ENCODE measurements around the gene CTRL.
A peak's percentile ranks its signal among the peaks of the same experiment; 100 is the strongest.

The CTRL gene

DNA sequence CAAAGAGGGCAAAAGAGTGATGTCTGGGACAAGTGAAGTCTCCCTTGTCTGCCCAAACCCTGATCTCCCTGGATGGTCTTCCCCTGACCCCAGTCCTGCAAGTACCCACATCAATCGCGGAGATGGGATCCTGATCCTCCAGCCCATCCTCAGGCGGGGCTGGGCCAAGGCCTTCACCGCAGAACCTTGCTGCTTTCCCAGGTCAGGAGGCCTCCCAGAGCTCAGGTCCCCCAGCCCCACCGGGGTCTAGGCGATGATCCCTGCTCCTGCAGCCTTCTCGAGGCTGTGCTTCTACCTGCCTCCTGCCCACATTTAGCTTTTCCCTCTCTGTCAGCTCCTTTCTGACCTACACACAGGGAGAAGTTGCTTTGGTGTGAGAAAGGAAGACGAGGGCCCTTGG is 30.5 kb upstream of the CTRL start:
- no peak for DNase-seq

DNA sequence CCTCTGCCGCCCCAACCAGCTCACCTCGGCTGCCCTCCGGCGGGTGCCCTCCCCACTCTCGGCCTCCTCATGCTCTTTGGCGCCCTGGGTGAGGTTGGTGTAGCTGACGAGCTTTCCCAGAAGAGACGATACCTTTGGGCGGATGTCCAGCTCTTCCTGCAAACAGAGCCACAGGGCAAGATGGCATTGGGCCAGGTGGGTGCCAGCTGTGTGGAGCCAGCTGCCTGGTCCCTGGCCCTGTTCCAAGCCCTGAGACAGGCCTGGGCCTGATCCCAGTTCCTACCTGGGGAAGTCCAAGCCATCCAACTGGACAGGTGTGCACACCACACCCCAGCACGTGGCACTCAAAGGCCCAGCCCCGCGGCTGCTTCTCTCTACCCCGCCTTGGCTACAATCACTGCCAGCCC is 29.9 kb upstream of the CTRL start:
- DNase-seq, result peak; percentile 98

DNA sequence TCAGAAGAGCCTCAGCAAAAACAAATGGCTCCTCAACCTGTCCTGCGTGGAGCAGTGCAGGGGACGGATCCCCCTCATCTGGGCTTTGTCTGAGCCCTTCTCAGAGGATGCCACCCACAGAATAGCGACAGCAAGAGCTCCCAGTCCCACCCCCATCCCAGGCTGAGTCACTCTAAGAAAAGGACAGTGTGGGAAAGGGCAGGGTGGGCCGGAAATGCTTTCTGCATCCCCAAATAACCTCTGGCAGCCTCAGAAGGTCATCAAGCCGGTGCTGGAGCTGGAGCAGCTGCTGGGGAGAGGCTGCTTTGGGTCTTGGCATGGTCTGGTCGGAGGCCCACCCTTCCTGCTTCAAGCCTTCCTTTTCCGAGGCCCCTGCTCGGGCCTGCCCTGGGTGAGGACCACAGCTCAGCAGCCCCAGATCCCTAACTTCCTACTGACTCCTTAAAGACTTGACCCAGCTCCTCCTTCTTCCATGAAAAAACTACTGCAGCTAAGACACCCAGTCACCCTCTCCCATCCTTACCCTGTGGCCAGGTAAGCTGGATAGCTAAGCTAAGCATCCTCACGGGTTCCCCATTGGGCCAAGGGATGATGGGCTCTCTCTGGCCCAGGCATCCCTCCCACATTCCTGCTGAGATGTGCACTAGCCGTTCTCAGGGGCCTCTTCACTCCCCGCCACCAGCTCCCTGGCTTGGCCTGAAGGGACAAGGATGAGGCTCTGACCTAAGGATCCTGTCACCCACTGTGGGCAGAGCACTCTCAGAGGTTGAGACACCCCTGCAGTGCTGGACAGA is 28.1 kb upstream of the CTRL start:
- DNase-seq, result no peak

DNA sequence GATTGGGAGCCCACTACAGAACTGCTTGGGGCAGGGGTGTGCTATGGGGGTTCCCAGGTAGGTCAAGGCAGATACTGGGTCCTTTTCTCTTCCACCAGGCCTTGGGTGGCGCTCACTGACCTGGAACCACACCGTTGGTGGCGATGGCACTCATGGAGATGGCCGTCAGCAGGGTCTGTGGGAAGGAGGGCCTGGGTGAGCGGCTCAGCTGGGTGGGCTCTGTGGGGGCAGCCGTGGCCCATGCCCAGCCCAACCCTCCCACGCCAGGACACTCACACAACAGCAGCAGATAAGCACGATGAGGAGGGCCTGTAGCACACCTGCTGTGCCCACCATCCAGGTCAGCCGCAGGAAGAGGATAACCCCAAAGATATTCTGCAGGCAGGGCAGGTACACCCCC is 26.0 kb upstream of the CTRL start:
- no peak for DNase-seq

DNA sequence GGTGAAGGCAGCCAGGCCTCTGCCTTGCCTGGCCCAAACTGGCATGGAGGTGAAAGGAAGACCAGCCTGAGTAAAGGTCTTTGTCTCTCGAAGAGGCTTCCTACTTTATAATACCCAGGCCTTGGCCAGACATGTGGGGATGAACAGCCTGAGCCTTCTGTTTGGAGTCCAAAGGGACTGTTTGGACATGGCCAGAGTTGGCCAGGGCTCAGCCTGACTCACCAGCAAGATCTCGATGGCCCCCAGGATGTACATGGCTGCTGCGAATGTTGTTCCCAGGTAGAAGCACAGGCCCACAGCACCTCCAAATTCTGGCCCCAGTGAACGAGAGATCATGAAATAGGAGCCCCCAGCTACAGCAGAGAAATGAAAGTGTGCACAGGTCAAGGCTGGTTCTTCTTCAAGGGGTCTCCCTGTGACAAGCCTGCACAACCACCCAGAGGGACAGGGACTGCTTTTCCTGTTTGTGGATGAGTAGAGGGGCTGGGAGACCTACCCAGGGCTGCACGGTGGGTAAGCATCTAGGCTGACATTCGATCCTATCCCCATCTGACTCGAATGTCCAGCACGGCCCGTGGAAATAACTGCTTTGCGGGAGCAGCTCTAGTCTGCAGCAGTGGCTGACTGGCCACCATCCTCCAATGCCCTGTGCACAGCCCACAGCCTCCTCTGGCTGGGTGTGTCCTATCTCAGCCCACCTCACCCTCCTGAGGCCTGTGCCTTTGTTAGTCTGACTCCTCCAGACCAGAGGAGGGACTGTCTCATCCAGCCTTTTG is 22.9 kb upstream of the CTRL start:
- DNase-seq, result no peak

DNA sequence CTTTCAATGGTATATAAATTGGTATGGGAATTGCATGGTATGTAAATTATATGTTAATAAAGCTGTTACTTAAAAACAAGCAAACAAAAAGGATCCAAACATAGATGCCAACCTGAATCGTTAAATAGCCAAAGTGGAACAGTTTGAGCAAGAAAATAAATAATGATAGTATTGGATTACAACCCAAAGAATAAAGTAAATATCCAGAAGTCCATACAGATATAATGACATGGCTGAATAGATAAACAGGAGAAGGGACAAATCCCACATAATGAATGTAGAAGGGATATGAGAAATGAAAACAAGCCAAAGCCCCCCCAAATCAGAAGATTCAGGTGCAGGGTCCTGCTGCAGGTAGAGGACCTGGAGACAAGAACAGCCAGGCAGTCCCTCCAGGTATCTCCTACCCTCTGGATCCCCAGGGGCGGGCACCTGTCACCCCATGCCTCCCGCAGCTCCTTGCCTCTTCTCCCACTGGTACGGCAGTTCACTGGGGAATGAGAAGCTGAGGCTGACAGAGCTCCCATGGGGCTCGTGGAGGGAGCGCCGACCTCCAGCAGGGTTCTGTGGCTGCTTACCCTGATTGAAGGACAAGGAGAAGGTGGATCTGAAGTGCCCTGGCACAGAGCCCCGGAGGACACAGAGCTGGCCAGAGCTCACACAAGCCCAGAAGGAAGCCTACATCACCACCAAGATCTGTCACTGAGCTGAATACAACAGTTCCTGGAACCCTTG is 22.1 kb upstream of the CTRL start:
- no peak for DNase-seq

DNA sequence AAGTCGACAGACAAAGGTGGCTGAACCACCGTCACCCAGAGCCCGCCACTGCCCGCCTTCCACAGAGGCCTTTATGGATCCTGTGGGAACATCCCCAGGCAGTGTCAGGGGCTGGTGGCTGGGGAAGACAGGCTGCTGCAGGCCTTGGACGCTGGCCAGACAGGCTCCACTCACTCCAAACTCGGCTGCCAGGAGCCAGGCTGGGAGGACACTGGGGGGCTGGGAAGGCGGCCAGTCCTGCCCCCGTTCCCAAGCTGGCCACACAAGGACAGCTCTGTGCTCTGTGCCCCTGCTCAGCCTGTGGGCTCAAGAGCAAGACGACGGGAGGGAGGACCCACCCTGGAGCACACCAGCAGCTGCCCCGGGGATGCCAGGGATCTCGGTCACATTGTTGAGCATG is 19.8 kb upstream of the CTRL start:
- DNase-seq, result no peak

DNA sequence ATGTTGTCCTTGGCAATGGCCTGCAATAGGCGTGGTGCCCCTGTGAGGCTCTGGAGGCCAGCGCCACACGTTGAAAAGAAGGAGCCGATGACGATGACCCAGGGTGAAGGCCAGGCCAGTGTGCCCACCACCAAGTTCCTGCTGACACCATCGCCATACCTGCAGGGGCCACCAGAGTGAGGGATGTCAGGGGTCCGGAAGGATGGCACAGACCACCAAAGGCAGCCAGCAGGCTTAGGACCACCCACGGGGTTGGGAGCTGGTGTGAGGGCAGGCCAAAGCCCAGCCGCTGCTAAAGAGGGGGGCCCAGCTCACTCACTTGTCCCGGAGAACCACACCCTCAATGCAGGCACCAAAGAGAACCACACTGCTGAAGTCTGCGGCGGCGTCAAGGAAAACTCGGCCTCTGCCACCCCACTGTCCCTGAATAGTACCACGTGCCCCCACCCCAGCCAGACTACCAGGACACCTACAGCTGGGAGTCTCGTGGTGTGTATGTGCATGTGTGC is 18.7 kb upstream of the CTRL start:
- DNase-seq, result no peak

DNA sequence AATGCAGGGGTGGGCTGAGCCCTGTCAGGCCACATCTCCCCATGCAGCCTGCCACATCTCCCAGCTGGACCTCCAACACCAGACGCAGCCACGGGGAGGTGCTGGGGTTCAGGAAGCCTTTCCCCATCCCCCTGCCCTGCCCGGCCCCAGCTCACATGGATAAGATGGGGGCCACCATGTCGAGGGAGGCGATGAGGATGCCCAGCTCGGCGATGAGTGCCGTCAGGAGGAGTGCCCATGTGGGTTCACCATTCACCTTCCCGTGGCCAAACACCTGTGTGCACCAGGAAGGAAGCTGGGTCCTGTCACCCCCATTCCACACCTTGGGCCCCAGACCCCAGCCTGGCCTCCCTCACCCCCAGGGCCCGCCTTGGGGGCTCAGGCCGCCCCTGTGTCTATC is 18.0 kb upstream of the CTRL start:
- DNase-seq, result no peak

DNA sequence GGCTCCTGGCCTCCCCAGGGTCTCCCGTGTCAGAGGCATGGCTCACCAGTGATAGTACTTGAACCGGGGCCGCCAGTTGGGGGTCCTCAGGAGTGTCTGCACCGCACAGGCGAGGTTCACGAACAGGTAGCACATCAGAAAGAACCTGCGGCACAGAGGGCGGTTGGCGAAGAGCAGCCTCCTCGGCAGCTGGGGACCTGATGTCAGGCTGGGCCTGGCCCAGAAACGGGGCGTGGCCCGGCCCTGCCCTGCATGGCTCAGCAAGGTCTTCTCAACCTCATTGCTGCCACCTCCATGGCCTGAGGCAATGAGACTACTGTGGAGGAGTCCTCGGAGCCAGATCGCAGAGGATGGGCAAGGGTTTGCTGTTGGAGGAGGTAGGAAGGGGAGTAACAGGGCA is 16.4 kb upstream of the CTRL start:
- no peak for DNase-seq

DNA sequence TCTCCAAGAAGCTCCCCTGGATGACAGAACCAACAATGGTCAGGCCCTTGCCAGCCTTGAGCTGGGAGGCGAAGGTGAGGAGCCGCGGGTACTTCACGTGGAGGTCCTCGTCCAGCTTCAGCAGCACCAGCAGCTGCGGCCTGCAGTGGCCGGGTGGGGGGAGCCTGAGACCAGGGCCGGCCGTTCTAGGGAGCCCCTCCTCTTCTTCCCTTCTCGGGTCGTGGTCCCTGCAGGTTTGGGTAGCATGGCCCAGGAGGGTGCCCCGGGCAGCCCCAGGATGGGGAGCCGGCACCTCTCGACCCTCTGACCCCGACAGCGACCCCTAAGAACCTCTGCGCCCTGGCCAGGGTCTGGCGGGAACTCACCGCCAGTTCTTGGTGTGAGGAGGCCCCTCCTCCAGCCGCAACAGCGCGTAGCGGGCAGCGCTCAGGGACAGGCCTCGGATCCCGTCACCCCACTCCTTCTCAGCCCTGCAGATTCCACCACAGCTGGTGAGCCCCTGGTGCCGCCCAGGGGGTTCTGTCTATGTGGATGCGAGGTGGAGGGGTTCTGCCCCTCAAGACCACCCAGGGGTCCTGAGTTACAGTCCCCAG is 15.4 kb upstream of the CTRL start:
- no peak for DNase-seq

DNA sequence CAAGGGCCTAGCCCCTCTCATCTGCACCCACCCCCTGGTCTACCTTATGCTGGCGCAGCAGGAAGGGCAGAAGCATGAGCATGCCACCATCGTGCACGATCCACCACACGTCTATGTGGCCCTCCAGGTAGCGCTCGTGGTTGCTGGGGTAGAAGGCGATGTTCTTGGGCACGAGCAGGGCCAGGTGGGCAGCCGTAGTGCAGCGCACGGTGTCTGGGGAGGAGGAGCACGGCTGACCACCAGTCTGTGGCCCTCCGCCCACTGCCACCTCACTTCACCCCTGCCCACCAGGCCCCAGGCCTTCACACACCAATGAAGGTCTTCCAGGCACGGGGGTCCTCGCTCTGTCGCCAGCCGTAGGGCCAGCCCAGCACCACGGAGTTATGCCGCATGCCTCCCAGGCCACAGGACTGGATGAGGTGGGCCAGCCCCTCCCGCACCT is 14.5 kb upstream of the CTRL start:
- no peak for DNase-seq

DNA sequence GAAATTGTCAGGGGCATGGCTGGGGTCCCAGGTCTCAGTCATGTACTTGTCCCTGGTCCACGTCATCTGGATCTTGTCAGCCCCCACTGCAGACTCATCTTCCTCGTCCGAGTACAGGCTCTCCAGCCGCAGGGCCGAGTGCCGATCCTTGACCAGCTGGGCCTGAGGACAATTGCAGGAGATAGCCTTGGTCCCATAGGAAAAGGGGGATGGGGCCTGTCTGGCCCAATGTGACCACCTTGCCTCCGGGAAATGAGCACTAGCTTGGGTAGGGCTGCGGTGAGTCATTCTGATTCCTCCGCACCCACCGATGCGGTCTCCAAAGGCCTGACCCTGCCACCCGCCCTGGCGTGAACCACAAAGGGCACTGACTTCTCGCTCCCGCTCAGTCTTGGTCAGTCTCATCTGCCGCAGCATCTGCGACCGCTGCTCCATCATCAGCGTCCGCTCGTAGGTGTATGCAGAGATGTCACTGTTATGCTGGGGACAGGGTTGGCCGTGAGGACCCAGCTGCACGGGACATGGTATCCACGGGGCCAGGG is 13.8 kb upstream of the CTRL start:
- no peak for DNase-seq

DNA sequence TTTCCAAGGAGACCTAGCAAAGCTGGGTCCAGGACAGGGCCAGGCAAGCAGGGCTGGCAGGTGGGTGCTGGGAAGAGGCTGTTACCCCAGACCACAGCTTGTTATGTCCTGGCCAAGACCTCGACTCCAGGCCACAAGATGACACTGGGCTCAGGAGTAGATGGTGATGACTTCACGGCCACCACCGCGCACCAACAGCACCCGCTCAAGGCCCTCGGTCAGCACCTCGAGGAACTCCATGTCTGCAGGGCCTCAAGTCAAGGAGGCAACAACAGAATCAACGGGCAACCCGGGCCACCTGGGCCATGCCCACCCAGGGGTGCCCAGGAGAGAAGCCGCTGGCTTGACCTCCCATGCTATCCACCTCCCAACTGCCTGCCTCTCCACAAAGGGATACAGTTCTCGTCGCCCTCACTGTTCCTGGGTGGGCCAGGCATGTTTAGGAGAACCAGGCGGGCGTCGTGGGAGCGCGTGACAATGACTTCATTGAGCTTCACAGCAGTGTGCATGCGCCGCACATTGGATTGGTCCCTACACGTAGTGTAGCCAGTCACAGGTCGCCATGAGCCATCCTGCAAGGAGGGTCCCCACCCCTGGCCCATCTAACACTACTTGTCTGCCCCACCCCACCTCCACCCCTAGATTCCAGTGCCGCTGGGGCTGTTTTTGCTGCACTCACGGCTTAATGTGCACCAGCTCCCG is 13.2 kb upstream of the CTRL start:
- DNase-seq, result no peak

DNA sequence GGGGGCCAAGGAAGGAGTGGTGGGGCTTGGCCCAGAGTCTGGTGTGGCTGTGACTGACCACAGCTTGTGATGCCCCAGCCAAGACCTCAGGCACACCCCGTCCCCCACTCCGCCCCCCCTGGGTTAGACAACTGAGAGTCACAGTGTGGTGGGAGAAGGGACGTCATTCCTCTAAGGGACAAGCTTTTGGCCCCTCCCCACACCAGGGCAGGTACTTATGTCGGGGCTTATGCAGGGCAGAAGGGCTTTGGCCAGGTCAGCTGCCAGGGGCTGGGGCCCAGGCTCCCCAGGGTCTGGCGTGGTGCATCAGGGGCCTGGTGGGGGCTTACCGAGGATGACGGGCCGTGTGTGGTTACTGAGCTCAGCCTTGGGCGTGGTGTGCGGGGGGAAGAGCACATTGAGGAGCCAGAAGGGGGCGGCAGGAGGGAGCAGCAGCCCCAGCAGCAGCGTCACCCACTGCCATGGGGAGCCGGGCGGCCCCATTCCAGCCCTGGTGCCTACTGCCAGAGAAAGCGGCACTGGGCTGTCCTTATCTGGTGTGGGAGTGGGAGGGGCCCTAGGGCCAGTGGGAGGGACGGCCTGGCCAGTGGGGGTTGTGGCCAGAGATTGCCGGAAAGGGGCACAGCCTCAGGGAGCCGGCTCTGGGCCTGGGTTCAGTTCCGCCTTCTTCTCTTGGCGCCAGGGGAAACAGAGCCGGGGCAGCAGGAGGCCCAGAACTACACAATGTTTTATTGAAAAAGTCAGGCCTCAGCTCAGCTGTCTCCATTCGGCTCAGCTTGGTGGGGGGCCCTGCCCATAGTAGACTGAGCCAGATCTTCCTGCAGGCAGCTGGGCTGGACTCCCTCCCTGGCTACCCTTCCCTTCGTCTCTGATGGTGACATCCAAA is 12.2 kb upstream of the CTRL start, which contains the start of gene LCAT:
TSS of gene LCAT (minus strand) at position 502 of the 886 bp plus-strand sequence. CDS start at position 483, 19 bp downstream.
- no peak for DNase-seq

DNA sequence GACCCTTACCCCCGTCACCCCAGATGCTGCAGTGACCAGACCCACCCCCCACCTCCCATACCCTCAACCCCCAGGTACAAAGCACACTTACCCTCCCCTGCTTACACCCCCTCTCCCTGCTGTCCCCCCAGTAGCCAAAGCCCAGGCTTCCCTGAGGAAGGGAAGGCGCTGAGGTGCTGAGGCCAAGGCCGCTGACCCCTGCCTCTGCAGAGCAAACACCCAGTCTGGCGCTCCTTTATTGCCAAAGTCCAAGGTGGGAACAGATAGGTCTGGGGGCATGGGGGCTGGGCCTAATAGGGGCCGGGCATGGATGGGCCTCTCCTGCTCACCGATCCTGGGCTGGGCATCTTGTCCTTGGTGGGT is 11.6 kb upstream of the CTRL start:
- DNase-seq, result no peak

DNA sequence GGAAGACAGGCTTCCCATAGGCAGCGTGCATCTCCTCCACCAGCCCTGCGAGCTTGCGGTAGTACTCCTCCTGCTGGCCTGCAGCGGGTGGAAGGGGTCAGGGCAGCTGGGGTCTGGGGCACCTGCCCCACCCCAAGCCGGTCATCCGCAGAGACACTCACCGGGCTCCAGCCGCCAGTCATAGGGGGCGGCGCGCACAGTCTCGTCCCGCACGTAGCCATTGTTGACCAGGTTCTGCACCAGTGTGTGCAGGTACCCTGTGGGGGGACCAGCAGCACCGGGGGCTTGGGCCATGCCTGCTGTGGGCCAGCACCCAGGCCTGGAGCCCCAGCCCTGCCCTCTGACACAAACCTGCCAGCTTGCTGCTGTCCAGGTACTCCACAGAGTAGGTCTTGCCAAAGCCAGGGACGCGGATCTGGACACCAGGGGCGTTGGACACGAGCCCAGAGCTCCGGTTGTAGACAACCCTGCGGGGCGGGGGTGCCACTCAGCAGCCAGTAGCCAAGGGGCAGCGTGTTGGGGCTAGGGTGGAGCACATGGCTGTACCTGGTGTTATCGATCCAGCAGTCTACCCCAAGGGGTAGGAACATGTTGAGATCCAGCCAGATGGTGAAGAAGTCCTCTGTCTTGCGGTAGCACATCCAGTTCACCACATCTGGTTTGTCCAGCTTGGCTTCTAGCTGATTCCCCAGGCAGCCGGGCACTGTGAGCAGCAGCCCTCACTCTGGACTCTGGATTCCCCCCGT is 11.0 kb upstream of the CTRL start:
- DNase-seq, result no peak

DNA sequence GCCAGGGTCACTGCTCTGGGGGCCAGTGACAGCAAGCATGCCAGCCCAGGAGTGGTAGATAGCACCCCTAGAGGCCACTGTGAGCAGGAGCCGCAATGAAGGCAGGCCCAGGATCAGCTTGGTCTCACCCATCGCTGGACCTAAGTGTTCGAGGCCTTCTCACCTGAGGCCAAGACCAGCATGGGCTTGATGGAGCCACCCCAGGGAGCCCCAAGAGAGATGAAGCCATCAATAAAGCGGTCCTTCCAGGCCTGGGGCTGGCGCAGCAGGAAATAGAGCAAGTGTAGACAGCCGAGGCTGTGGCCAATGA is 10.5 kb upstream of the CTRL start:
- DNase-seq, result no peak

DNA sequence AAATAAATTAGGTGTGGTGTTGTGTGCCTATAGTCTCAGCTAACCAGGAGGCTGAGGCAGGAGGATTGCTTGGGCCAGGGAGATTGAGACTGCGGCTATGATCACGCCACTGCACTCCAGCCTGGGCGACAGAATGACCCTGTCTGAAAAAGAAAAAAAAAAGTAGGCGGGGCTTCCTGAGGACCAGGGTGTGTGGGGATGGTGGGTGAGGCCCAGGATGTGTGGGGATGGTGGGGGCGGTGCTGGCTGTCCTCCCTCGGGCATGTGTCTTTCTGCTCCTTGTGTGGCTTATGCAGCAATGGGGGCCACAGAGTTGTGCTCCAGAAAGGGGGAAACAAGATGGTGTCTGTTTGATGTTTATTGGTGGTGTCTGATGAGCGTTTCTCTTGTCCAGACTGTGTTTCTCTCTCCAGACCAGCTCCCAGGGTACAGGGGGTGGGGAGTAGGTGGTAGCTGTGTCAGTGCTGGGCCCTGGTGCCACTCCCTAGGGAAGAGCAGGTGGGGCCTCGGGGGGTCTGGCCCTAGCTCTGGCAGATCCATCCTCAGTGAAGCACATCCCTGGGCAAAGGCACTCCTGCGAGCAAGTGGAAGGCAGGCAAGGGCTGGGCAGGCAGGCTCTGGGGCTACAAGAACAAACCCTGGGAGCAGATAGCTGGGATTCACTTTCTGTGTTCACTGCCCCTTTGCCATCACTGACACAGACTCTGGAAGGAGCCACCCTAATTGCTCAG is 10.0 kb upstream of the CTRL start:
- DNase-seq, result no peak
